Mesenchymal stem cell (in vitro differentiated cells and primary cell): Measurements from ENCODE around the gene TMEM8B. TPM values are rescaled to one million over a fixed set of nuclear protein-coding genes. Genes with fewer than 3 reads are reported as not detected.

Source experiments
- DNase-seq: peaks from one replicate; pipeline ENCODE4 v3.0.0-alpha.2; 2013
- H2AFZ ChIP-seq: one replicate; pipeline ENCODE4 v1.6.1; 2013; ENCODE audit warnings: low read depth, mild to moderate bottlenecking, control low read depth, inconsistent platforms, low read length, moderate library complexity
- H2AK5ac ChIP-seq: 2 replicates; pipeline ENCODE4 v1.6.1; 2013; ENCODE audit warnings: low read length, moderate library complexity, mild to moderate bottlenecking, inconsistent platforms; ENCODE audit not compliant: severe bottlenecking
- H2BK120ac ChIP-seq: one replicate; pipeline ENCODE4 v1.6.1; 2013; ENCODE audit warnings: low read depth, mild to moderate bottlenecking, inconsistent platforms, low read length, moderate library complexity
- H2BK12ac ChIP-seq, 2 experiments: one replicate each; pipeline ENCODE4 v1.6.1; 2013; ENCODE audit warnings: inconsistent platforms in 2 of 2, low read length in 2 of 2, mild to moderate bottlenecking in 2 of 2, moderate library complexity in 2 of 2, control low read depth in 1 of 2
- H2BK15ac ChIP-seq: one replicate; pipeline ENCODE4 v1.6.1; 2013; ENCODE audit warnings: mild to moderate bottlenecking, low read depth, inconsistent platforms; ENCODE audit not compliant: poor library complexity, severe bottlenecking
- H2BK5ac ChIP-seq: 2 replicates; pipeline ENCODE4 v1.6.1; 2013; ENCODE audit warnings: low read depth, mild to moderate bottlenecking, low read length, control low read depth, inconsistent platforms; ENCODE audit not compliant: poor library complexity, severe bottlenecking
- H3K14ac ChIP-seq, 2 experiments: one replicate each; pipeline ENCODE4 v1.6.1; 2013; ENCODE audit warnings: inconsistent platforms in 2 of 2, low read length in 2 of 2, control low read depth in 1 of 2, mild to moderate bottlenecking in 1 of 2, moderate library complexity in 1 of 2
- H3K18ac ChIP-seq, 2 experiments: one replicate each; pipeline ENCODE4 v1.6.1; 2013; ENCODE audit warnings: inconsistent platforms in 2 of 2, low read length in 2 of 2, control low read depth in 1 of 2, low read depth in 1 of 2, mild to moderate bottlenecking in 1 of 2
- H3K23ac ChIP-seq, 2 experiments: one replicate each; pipeline ENCODE4 v1.6.1; 2013; ENCODE audit warnings: inconsistent platforms in 2 of 2, low read length in 2 of 2, mild to moderate bottlenecking in 2 of 2, moderate library complexity in 2 of 2, control low read depth in 1 of 2
- H3K27ac ChIP-seq: 2 replicates; pipeline ENCODE4 v1.5.1; 2013; ENCODE audit warnings: mild to moderate bottlenecking, moderate library complexity, low read length, control low read depth, inconsistent platforms; ENCODE audit not compliant: poor library complexity, severe bottlenecking
- H3K27me3 ChIP-seq, 2 experiments: 2 replicates each; pipeline versions ENCODE4 v1.6.1 to v1.7.0; 2013; ENCODE audit warnings: low read length in 2 of 2, mild to moderate bottlenecking in 2 of 2, moderate library complexity in 2 of 2, control low read depth in 1 of 2, inconsistent platforms in 1 of 2; ENCODE audit not compliant: control insufficient read depth in 1 of 2, insufficient read depth in 1 of 2
- H3K36me3 ChIP-seq, 2 experiments: 2 replicates each; pipeline versions ENCODE4 v1.6.1 to v1.7.0; 2013; ENCODE audit warnings: low read length in 2 of 2, control low read depth in 1 of 2, inconsistent platforms in 1 of 2, low read depth in 1 of 2, mild to moderate bottlenecking in 1 of 2; ENCODE audit not compliant: insufficient read depth in 2 of 2, control insufficient read depth in 1 of 2
- H3K4ac ChIP-seq, 2 experiments: one replicate each; pipeline ENCODE4 v1.6.1; 2013; ENCODE audit warnings: inconsistent platforms in 2 of 2, low read length in 2 of 2, mild to moderate bottlenecking in 2 of 2, moderate library complexity in 2 of 2, control low read depth in 1 of 2, low read depth in 1 of 2
- H3K4me1 ChIP-seq: 2 replicates; pipeline ENCODE4 v1.6.1; 2013; ENCODE audit warnings: low read depth, low read length, control low read depth; ENCODE audit not compliant: control insufficient read depth, insufficient read depth
- H3K4me2 ChIP-seq: 2 replicates; pipeline ENCODE4 v1.6.1; 2013; ENCODE audit warnings: low read length, mild to moderate bottlenecking, inconsistent platforms; ENCODE audit not compliant: poor library complexity, severe bottlenecking
- H3K4me3 ChIP-seq, 2 experiments: 2 replicates each; pipeline versions ENCODE4 v1.5.1 to v1.7.0; 2013; ENCODE audit warnings: low read length in 2 of 2, mild to moderate bottlenecking in 2 of 2, control low read depth in 1 of 2, low read depth in 1 of 2; ENCODE audit not compliant: insufficient read depth in 1 of 2
- H3K79me1 ChIP-seq: replicated peaks from 2 replicates; pipeline ENCODE4 v1.6.1; 2013; ENCODE audit warnings: mild to moderate bottlenecking, control low read depth, low read length, inconsistent platforms; ENCODE audit not compliant: poor library complexity, severe bottlenecking
- H3K9ac ChIP-seq: 2 replicates; pipeline ENCODE4 v1.7.0; 2013; ENCODE audit warnings: mild to moderate bottlenecking, low read length, moderate library complexity
- H3K9me3 ChIP-seq: 2 replicates; pipeline ENCODE4 v1.7.0; 2013; ENCODE audit warnings: mild to moderate bottlenecking, low read length; ENCODE audit not compliant: control insufficient read depth
- H4K8ac ChIP-seq: one replicate; pipeline ENCODE4 v1.6.1; 2013; ENCODE audit warnings: inconsistent platforms, mild to moderate bottlenecking, low read length, moderate library complexity
- H4K91ac ChIP-seq: one replicate; pipeline ENCODE4 v1.6.1; 2013; ENCODE audit warnings: mild to moderate bottlenecking, low read length, inconsistent platforms
- WGBS: methylation state at CpG from one replicate; pipeline ENCODE4 v1.1.7; 2013; ENCODE audit warnings: mixed read lengths; 5-methylcytosine and 5-hydroxymethylcytosine counted together
- polyA plus RNA-seq, 2 experiments: library from polyadenylated mRNA; stranded (reverse); fragments of 200-250 nt; gene quantifications; one replicate each; pipeline ENCODE4 v1.2.3, GENCODE V29; 2013

Gene TMEM8B, protein sequence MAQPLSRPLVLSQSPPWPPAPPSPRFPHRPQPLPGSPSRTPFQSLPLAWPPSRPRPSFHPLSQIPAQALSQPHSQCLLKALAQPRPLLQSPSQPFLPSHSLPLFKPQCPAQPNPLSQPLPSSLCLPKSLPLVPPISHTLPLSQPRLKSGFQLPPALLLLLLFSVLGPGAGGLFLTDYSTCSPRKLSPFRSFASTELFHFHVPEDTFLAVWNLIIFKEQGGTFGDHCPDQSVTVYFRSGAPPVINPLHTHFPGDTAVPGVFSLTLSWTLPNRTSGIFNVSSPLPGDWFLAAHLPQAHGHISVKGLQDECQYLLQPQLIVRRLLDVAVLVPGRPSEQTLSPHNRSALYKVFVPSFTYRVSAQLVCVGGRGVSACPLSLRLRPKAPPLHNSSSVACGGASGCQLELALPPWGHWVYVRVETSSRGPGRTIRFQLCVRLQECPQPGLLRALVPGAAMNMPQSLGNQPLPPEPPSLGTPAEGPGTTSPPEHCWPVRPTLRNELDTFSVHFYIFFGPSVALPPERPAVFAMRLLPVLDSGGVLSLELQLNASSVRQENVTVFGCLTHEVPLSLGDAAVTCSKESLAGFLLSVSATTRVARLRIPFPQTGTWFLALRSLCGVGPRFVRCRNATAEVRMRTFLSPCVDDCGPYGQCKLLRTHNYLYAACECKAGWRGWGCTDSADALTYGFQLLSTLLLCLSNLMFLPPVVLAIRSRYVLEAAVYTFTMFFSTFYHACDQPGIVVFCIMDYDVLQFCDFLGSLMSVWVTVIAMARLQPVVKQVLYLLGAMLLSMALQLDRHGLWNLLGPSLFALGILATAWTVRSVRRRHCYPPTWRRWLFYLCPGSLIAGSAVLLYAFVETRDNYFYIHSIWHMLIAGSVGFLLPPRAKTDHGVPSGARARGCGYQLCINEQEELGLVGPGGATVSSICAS
- 11.8 TPM for polyA plus RNA-seq (2013, experiment 1 of 2)
- polyA plus RNA-seq (2013, experiment 2 of 2), result 12.0 TPM

DNA sequence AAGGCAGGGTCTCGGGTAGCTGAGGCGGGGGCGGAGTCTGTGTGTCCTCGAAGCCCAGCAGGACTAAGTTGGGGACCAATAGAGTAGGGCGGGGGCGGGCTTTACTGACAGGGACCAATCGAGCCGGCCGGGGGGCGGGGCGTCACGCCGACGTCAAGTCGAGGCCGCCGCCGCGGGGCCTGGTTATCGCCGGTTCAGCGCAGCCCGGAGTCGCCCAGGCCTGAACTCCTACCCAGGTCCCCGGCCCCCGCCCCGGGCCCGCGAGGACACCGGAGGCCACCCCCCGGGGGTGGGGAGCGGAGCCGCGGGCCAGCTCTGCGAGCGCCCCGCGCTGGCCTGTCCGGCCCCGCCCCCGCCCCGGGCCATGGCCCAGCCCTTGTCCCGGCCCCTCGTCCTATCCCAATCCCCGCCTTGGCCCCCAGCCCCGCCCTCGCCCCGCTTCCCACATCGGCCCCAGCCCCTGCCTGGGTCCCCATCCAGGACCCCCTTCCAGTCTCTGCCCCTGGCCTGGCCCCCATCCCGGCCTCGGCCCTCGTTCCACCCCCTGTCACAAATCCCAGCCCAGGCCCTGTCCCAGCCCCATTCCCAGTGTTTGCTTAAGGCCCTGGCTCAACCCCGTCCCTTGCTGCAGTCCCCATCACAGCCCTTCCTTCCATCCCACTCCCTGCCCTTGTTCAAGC is at the start of gene TMEM8B:
TSS of gene TMEM8B (plus strand) at position 145 of the 680 bp plus-strand sequence. CDS start at position 365, 220 bp downstream.
- no peak within 1 kb of the TSS for H2AK5ac ChIP-seq
- H3K18ac ChIP-seq, result peak within 1 kb of the TSS; percentile 63 to 81
- H3K9ac ChIP-seq, result peak within 1 kb of the TSS; percentile 94
- peaks cover 19% of the 10 kb centered on the region for H3K4me1 ChIP-seq
- peaks cover 14% of the 10 kb centered on the region for H3K79me1 ChIP-seq
- no peak within 1 kb of the TSS for H2BK120ac ChIP-seq
- H2BK12ac ChIP-seq, result peak within 1 kb of the TSS in 1 of 2 experiments; percentile 75
- H3K4ac ChIP-seq, result peak within 1 kb of the TSS; percentile 50 to 62
- peak within 1 kb of the TSS; percentile 95 for H4K8ac ChIP-seq
- peak; percentile 93 for DNase-seq
- H3K27me3 ChIP-seq, result no peaks in the 10 kb centered on the region
- H2BK15ac ChIP-seq, result peak within 1 kb of the TSS; percentile 92
- WGBS, result 1% methylated on average over 40 of the region's 53 CpGs
- H4K91ac ChIP-seq, result peak within 1 kb of the TSS; percentile 52
- H3K36me3 ChIP-seq, result no peaks in the 10 kb centered on the region
- no peaks in the 10 kb centered on the region for H3K9me3 ChIP-seq
- H3K4me2 ChIP-seq, result peak within 1 kb of the TSS; percentile 88
- peak within 1 kb of the TSS; percentile 79 for H2BK5ac ChIP-seq
- H2AFZ ChIP-seq, result peak within 1 kb of the TSS; percentile 48
- no peak within 1 kb of the TSS for H3K27ac ChIP-seq
- peak within 1 kb of the TSS; percentile 75 to 83 for H3K4me3 ChIP-seq
- peak within 1 kb of the TSS in 1 of 2 experiments; percentile 94 for H3K14ac ChIP-seq
- H3K23ac ChIP-seq, result peak within 1 kb of the TSS in 1 of 2 experiments; percentile 87

DNA sequence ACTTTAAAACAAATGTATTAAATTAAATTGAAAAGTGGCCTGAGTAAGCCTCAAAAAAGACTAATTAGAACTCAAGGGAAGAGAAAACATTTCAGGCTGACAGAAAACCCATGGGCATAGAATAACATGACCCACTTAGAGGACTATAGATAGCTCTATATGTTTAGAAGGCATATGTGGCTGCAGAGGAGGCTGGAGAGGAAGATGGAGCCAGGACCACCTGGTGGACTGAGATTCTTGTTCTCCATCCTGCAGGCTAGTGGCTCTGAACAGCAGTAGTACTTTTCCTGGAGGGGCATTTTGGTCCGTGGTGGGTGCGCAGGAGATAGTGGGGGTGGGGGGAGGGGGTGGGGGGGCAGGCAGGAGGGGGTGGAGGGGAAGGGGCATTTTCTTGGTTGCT is 48.0 kb upstream of the TMEM8B start:
- Histone ChIP-seq H2BK5ac (no peak overlapping the region), H3K36me3 (no peaks in the 10 kb centered on the region), H3K27me3 (peaks cover 4 to 19% of the 10 kb centered on the region in 2 experiments), H3K23ac (no peak overlapping the region), H2BK120ac (no peak overlapping the region), H3K4me2 (no peak overlapping the region), H2AFZ (no peak overlapping the region), H2BK15ac (no peak overlapping the region), H3K4me1 (peaks cover 2% of the 10 kb centered on the region), H2BK12ac (no peak overlapping the region), H3K14ac (no peak overlapping the region), H3K18ac (no peak overlapping the region), H3K79me1 (no peaks in the 10 kb centered on the region), H3K4me3 (no peak overlapping the region), H4K91ac (no peak overlapping the region), H3K9ac (no peak overlapping the region), H3K9me3 (no peaks in the 10 kb centered on the region), H2AK5ac (no peak overlapping the region), H4K8ac (no peak overlapping the region), H3K27ac (no peak overlapping the region), H3K4ac (no peak overlapping the region)
- 96% methylated on average over 2 of the region's 2 CpGs for WGBS
- no peak for DNase-seq

DNA sequence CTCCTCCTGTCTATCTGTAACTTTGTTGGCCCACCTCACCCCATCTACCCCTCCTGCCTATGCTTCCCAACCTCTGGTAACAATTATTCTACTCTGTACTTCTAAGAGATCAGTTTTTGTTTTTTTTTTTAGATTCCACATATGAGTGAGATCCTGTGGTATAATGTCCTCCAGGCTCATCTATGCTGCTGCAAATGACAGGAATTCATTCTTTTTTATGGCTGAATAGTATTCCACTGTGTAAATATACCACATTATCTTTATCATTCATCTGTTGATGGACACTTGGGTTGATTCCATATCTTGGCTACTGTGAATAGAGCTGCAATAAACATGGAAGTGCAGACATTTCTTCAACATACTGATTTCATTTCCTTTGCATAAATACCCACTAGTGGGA is 45.6 kb upstream of the TMEM8B start:
- Histone ChIP-seq H3K27me3 (peaks cover 4 to 19% of the 10 kb centered on the region in 2 experiments), H4K8ac (no peak overlapping the region), H3K18ac (no peak overlapping the region), H2AK5ac (no peak overlapping the region), H3K36me3 (no peaks in the 10 kb centered on the region), H3K4me3 (no peak overlapping the region), H2BK120ac (no peak overlapping the region), H3K14ac (no peak overlapping the region), H3K4ac (no peak overlapping the region), H3K4me1 (no peaks in the 10 kb centered on the region), H3K9ac (no peak overlapping the region), H3K79me1 (no peaks in the 10 kb centered on the region), H3K4me2 (no peak overlapping the region), H3K23ac (no peak overlapping the region), H3K27ac (no peak overlapping the region), H2BK15ac (no peak overlapping the region), H3K9me3 (no peaks in the 10 kb centered on the region), H4K91ac (no peak overlapping the region), H2AFZ (no peak overlapping the region), H2BK5ac (no peak overlapping the region), H2BK12ac (no peak overlapping the region)
- DNase-seq, result no peak
